Body of pancreas (tissue), 4 donors: ENCODE data around the gene NT5C3B.

Experiments
- CTCF ChIP-seq, 7 experiments: fragments of 450-650 bp in 4 of 7; fragments of 200-600 bp in 3 of 7; sonication (generic) in 3 of 7; IDR thresholded peaks; one replicate each; pipeline ENCODE4 v1.5.1; 2016 to 2019; ENCODE audit warnings: antibody characterized with exemption in 7 of 7
- POLR2A ChIP-seq, 3 donors: fragments of 450-650 bp; IDR thresholded peaks; one replicate each; pipeline ENCODE4 v1.6.1; 2016; ENCODE audit warnings: antibody characterized with exemption in 3 of 3, mild to moderate bottlenecking in 2 of 3

- TF ChIP-seq CTCF (IDR thresholded peaks at IDR 0.05) (no peak), POLR2A (IDR thresholded peaks at IDR 0.05) (no peak)
These were observed 8.9 kb upstream of the NT5C3B start for GRCh38 chr17:41844971-41845370.
